Measurements from ENCODE around the gene NCF2. TPM values are rescaled to one million over a fixed set of nuclear protein-coding genes. Genes with fewer than 3 reads are reported as not detected.
A peak's percentile ranks its signal among the peaks of the same experiment; 100 is the strongest.

Gene NCF2
- 10 to 100 TPM; 11.5 to 15.1 TPM for total RNA-seq
- polyA plus RNA-seq = 1 to 10 TPM; 1.2 to 3.4 TPM

- TF ChIP-seq YY1 (IDR thresholded peaks at IDR 0.05) = no peak
- TF ChIP-seq FOXA1 (IDR thresholded peaks at IDR 0.05) = no peak
- no peak for TF ChIP-seq EGR1 (IDR thresholded peaks at IDR 0.05; ENCODE audit: low read depth in 2 of 2)
- TF ChIP-seq FOXA2 (IDR thresholded peaks at IDR 0.05) = no peak
- TF ChIP-seq HNF4G (IDR thresholded peaks at IDR 0.05) = no peak
- no peak for TF ChIP-seq RXRA (IDR thresholded peaks at IDR 0.05)
- TF ChIP-seq MAX (IDR thresholded peaks at IDR 0.05) = no peak
- no peak for TF ChIP-seq ATF3 (IDR thresholded peaks at IDR 0.05)
- no peak for TF ChIP-seq NR2F2 (IDR thresholded peaks at IDR 0.05)
- no peak for TF ChIP-seq RAD21 (IDR thresholded peaks at IDR 0.05)
- TF ChIP-seq JUND (IDR thresholded peaks at IDR 0.05) = no peak
- no peak for TF ChIP-seq ZBTB33 (IDR thresholded peaks at IDR 0.05)
- no peak for TF ChIP-seq GABPA (IDR thresholded peaks at IDR 0.05 in 1 of 2, conservative IDR thresholded peaks at IDR 0.05 in 1 of 2)
- TF ChIP-seq TAF1 (conservative IDR thresholded peaks at IDR 0.05) = no peak
- no peak for TF ChIP-seq CTCF (IDR thresholded peaks at IDR 0.05; ENCODE audit: low read depth, low read length, missing input control)
- no peak for TF ChIP-seq HNF4A (conservative IDR thresholded peaks at IDR 0.05)
- no peak for TF ChIP-seq SP1 (IDR thresholded peaks at IDR 0.05)
- no peaks in the 10 kb centered on the region for H3K27me3 ChIP-seq (ENCODE audit: control insufficient read depth in 4 of 4, insufficient read depth in 4 of 4, low read length in 3 of 4)
- peak within 1 kb of the TSS; percentile 58 to 75 for H3K27ac ChIP-seq (ENCODE audit: low read depth in 1 of 2, low read length in 2 of 2)
- H3K4me3 ChIP-seq (ENCODE audit: low read depth in 1 of 3, low read length in 3 of 3) = no peak within 1 kb of the TSS
- H3K36me3 ChIP-seq (ENCODE audit: control insufficient read depth in 4 of 4, insufficient read depth in 3 of 4, low read depth in 1 of 4, low read length in 3 of 4) = no peaks in the 10 kb centered on the region
- 86% methylated on average over 6 of the region's 6 CpGs for WGBS
- H3K9ac ChIP-seq (ENCODE audit: low read depth in 1 of 2, low read length in 2 of 2) = no peak within 1 kb of the TSS
- peaks cover 0 to 3% (median 0%) of the 10 kb centered on the region in 4 donors for H3K4me1 ChIP-seq (ENCODE audit: control insufficient read depth in 4 of 4, insufficient read depth in 4 of 4, low read length in 3 of 4)
- no peak for DNase-seq (ENCODE audit: low spot score)
- H3K9me3 ChIP-seq (ENCODE audit: control insufficient read depth in 4 of 4, low read length in 3 of 4) = no peaks in the 10 kb centered on the region
These were observed at the start of gene NCF2 for GRCh38 chr1:183590244-183591191. TSS of gene NCF2 (minus strand) at chr1:183590459. CDS start at chr1:183590329, 130 bp downstream.

- 93% methylated on average over 7 of the region's 7 CpGs for WGBS
These were observed 48.6 kb upstream of the NCF2 start for GRCh38 chr1:183638649-183639387.

More at GRCh38 chr1:183638649-183639387, 48.6 kb upstream of the NCF2 start:
- TF ChIP-seq YY1 (IDR thresholded peaks at IDR 0.05) (no peak), RXRA (IDR thresholded peaks at IDR 0.05) (no peak)
- no peaks in the 10 kb centered on the region for H3K27me3 ChIP-seq (ENCODE audit: control insufficient read depth in 4 of 4, insufficient read depth in 4 of 4, low read length in 3 of 4)
- DNase-seq (ENCODE audit: low spot score) = no peak
- H3K9ac ChIP-seq (ENCODE audit: low read depth in 1 of 2, low read length in 2 of 2) = no peak overlapping the region
- H3K27ac ChIP-seq (ENCODE audit: low read depth in 1 of 2, low read length in 2 of 2) = no peak overlapping the region
- no peaks in the 10 kb centered on the region for H3K36me3 ChIP-seq (ENCODE audit: control insufficient read depth in 4 of 4, insufficient read depth in 3 of 4, low read depth in 1 of 4, low read length in 3 of 4)
- no peaks in the 10 kb centered on the region for H3K9me3 ChIP-seq (ENCODE audit: control insufficient read depth in 4 of 4, low read length in 3 of 4)
- peaks cover 4 to 22% (median 16%) of the 10 kb centered on the region in 4 donors for H3K4me1 ChIP-seq (ENCODE audit: control insufficient read depth in 4 of 4, insufficient read depth in 4 of 4, low read length in 3 of 4)
- H3K4me3 ChIP-seq (ENCODE audit: low read depth in 1 of 3, low read length in 3 of 3) = no peak overlapping the region
